GM18951 (cell line): Measurements from ENCODE around the gene RTRAF.

Experiments
- POLR2A ChIP-seq: IDR thresholded peaks from 4 replicates; pipeline ENCODE4 v1.6.1; 2011; ENCODE audit warnings: mild to moderate bottlenecking; ENCODE audit not compliant: insufficient read length, insufficient read depth; ENCODE audit errors: extremely low read depth
- in situ Hi-C: fragments of 300-500 bp; cut with MboI; formaldehyde crosslinking; loops from one replicate; pipeline ENCODE4 v1.12.0; 2022; ENCODE audit warnings: low sequenced_read_pairs, mixed read lengths, inconsistent platforms; ENCODE audit not compliant: unreplicated experiment

The RTRAF gene

DNA sequence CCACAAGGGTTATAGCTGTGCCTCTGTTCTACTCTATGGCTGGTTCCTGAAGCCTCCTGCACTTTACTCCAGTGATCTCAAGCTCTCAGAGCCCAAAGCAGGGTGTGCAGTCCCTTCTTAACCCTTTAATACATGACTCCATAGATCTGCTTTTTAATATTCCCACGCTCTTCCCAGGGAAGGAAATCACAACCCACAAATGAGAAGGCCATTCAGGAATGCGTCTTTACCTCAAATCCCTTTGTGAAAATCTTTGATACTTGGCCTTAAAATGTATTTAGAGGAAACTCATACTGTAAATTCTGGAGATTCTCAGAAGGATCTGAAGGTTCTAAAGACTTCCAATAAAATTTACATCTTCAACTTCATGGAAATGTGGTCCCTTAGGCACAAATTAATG is 62.5 kb downstream of the RTRAF start:
- TF ChIP-seq POLR2A = no peak
- in situ Hi-C loops = no loop called here

- no peak for TF ChIP-seq POLR2A
- in situ Hi-C loops = no loop called here
Measured at GRCh38 chr14:52052288-52052943, 63.1 kb downstream of the RTRAF start.

DNA sequence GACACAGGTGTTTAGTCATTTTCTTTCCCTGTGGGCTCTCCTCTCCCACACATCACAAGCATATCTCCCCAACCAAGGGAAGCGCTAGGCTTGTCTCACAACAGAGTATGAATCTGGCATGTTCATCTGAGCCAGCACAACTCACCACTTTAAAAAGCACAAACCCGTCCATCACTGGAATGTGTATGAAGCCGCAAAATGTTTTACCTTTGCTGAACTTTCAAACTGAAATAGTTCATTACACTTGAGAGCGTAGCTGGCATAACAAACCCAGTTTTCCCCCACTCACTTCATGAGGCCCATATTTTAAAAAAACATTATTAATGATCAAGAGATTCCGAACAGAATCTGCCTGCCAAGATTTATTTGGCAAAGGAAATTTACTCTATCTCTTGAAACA is 63.7 kb downstream of the RTRAF start:
- in situ Hi-C loops = no loop called here
- no peak for TF ChIP-seq POLR2A

DNA sequence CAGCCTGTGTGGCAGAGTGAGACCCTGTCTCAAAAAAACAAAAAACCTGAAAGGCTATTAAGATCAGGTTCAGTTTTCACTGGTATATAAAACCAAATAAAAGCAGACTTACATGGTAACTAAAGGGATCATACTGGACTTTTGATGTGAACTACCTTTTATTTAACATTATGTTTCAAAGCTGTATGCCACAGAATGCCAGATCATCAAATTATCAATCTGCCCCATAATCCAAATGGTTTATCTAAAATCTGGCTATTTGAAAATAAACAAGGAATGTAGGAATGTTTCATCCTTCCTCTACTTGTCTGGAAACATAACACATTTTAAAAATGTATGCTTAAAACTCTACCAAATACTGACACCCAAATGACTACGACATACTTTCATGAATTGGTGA is 65.3 kb downstream of the RTRAF start:
- TF ChIP-seq POLR2A = no peak
- in situ Hi-C loops = no loop called here

DNA sequence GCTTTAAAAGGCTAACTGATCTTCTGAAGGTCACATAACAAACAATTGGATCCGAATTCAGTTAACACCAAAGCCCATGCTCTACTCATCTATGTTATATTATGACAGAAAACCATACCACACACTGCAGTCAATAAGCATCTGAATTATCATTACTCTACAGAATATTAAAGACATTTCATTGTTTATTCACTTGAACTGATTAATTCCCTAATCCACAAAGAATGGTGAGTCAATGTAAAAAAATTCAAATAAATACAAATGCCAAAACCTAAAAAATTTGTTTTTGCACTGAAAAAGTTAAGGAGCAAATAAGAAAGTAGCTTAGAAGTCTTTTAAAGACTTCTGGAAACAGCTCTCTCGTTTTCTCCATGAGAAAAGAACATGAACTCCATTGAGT is 65.8 kb downstream of the RTRAF start:
- in situ Hi-C loops = no loop called here
- no peak for TF ChIP-seq POLR2A

DNA sequence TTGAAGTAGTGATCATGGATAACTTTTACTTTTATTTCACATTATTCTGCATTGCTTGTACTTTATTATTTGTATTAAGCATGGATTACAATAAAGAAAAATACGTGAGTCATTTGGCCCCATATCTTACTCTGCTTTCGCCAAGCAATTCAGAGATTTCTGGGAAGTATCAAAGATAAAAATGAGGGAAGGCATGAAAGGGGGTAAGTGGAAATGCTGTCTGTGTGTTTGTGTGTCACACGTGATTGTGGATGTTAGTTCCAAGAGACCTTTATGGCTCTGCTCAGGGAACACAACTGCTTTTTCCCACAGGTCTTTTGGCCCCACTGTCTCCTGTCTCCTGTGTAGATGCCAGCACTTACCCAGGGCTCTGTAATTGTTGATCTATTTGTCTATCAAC is 69.0 kb downstream of the RTRAF start:
- in situ Hi-C loops = no loop called here
- TF ChIP-seq POLR2A = no peak

DNA sequence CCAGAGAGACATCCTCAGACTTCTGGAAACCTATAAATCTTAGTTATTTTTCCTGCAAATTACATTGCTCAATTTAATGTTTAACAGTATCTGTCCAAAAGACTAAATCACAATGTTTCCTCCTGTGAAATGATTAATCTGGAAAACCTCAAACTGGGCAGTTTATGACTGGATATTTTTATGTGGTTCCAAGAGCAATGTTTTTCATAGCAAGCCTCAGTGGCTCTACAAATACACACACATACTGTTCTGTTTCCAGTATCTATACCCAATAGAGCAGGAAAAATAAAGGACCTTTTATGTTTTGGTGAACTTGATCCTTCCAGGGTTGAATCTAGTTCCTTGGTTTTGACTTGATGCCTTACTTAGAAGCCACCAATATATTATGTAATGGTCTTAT is 70.3 kb downstream of the RTRAF start:
- TF ChIP-seq POLR2A = no peak
- in situ Hi-C loops = no loop called here

- no peak for TF ChIP-seq POLR2A
- in situ Hi-C loops = no loop called here
Measured at GRCh38 chr14:52060080-52060479, 70.7 kb downstream of the RTRAF start.
